H1 (cell line): ENCODE results near the gene SSNA1. TPM values are rescaled to one million over a fixed set of nuclear protein-coding genes. Genes with fewer than 3 reads are reported as not detected.

Source experiments
- EZH2 ChIP-seq: fragments of 200-600 bp; sonication (generic); IDR thresholded peaks from 2 replicates; pipeline ENCODE4 v1.7.1; 2012; ENCODE audit warnings: low read depth, mild to moderate bottlenecking, moderate library complexity, low read length, inconsistent platforms; ENCODE audit not compliant: severe bottlenecking
- GABPA ChIP-seq: IDR thresholded peaks from 2 replicates; pipeline ENCODE4 v1.6.1; 2011; ENCODE audit warnings: mild to moderate bottlenecking, low read length, moderate library complexity, borderline replicate concordance; ENCODE audit not compliant: insufficient read depth
- JUN ChIP-seq: IDR thresholded peaks from 2 replicates; pipeline ENCODE4 v1.6.1; 2011; ENCODE audit warnings: low read depth, mild to moderate bottlenecking, improper control_type of control experiment, low read length
- MAFK ChIP-seq: IDR thresholded peaks from 2 replicates; pipeline ENCODE4 v1.6.1; 2012; ENCODE audit warnings: low read depth, mild to moderate bottlenecking, improper control_type of control experiment, low read length
- MAX ChIP-seq: IDR thresholded peaks from 2 replicates; pipeline ENCODE4 v1.6.1; 2012; ENCODE audit warnings: inconsistent platforms
- POLR2A ChIP-seq, 2 experiments: IDR thresholded peaks; 1 replicate in 1 of 2; 2 replicates in 1 of 2; pipeline ENCODE4 v1.6.1; 2011; ENCODE audit warnings: low read depth in 2 of 2, low read length in 2 of 2, mild to moderate bottlenecking in 2 of 2; ENCODE audit errors: control extremely low read depth in 1 of 2
- RFX5 ChIP-seq: IDR thresholded peaks from 2 replicates; pipeline ENCODE4 v1.6.1; 2011; ENCODE audit warnings: low read depth, low read length, improper control_type of control experiment, borderline replicate concordance
- SP2 ChIP-seq: IDR thresholded peaks from 2 replicates; pipeline ENCODE4 v1.6.1; 2012; ENCODE audit warnings: mild to moderate bottlenecking, low read length, inconsistent platforms
- TAF1 ChIP-seq: IDR thresholded peaks from 2 replicates; pipeline ENCODE4 v1.6.1; 2011; ENCODE audit warnings: mild to moderate bottlenecking, low read depth, low read length
- TEAD4 ChIP-seq: IDR thresholded peaks from 2 replicates; pipeline ENCODE4 v1.6.1; 2012; ENCODE audit warnings: low read depth, low read length, inconsistent platforms, mixed read lengths
- YY1 ChIP-seq: IDR thresholded peaks from 2 replicates; pipeline ENCODE4 v1.6.1; 2011; ENCODE audit warnings: low read depth, mild to moderate bottlenecking, low read length
- polyA plus RNA-seq, 7 experiments: library from polyadenylated mRNA; depleted of rRNA in 3 of 7; stranded (reverse) in 5 of 7; unstranded in 2 of 7; fragments of >200 nt in 5 of 7; fragments of 200-250 nt in 2 of 7; gene quantifications; 1 replicate in 5 of 7; 2 replicates in 1 of 7; 4 replicates in 1 of 7; pipeline versions ENCODE4 v1.2.1 to v1.2.3, GENCODE V29; 2011 to 2013; ENCODE audit warnings: missing spikeins in 2 of 7, mixed read lengths in 2 of 7
- total RNA-seq: library from RNA; stranded (reverse); fragmentation: NEBNext Ultra II Directional; extraction: Animal tissue kit (Norgen Biotek cat#: 25700); gene quantifications from 2 replicates; pipeline ENCODE4 v1.2.1, GENCODE V29; 2021
- TF ChIP-seq, protein P1 (sequence below): IDR thresholded peaks from 2 replicates; pipeline ENCODE4 v1.6.1; 2012; ENCODE audit warnings: inconsistent platforms

The SSNA1 gene
- total and polyA plus RNA-seq, 2 of the 8 experiments (the other 6 are each of a cell fraction or from before 2014, with no cell fraction given): 87.3 to 157 TPM

DNA sequence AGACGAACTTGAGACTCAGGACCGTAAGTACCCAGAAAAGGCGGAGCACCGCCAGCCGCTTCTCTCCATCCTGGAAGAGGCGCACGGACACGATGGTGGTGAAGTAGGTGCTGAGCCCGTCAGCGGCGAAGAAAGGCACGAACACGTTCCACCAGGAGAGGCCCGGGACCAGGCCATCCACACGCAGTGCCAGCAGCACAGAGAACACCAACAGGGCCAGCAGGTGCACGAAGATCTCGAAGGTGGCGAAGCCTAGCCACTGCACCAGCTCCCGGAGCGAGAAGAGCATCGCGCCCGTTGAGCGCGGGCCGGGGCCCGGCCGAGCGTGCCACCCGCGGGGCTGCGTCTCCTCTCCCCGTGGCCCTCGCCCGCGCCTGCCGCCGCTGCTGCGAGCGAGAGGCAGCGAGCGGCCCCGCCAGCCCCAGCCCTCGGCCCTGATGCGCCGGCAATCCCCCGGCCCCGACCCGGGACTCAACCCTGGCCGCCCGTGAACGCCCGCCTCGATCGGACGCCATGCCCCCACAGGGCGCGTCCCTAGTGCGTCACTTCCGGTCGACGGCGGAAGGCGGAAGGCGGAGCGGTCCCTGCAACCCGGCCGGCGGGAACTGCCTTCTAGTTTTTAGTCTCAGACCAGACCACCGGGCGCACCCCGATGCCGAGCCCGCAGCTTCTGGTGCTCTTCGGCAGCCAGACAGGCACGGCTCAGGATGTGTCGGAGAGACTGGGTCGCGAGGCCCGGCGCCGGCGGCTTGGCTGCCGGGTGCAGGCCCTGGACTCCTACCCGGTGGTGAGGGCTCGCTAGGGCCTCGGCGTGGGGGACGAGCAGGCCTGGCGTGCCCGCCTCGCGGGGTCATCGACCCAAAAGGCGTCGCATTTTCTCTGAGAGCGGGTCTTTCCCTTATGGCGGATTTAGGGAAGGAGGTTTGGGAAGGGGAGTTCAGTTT, 16.9 kb downstream of the SSNA1 start, which contains the start of the genes NDOR1 and TMEM203 (continued):
- TF ChIP-seq TEAD4 (no peak), MAX (peak; percentile 73), EZH2 (no peak), TAF1 (peak; percentile 94), SP2 (no peak), GABPA (peak; percentile 96), MAFK (no peak), RFX5 (no peak), POLR2A (IDR thresholded peaks at IDR 0.05; ENCODE audit: control extremely low read depth in 1 of 2, low read depth in 2 of 2, low read length in 2 of 2) (peak in 1 of 2 experiments; percentile 94; a peak in 2 of 3 replicates), JUN (no peak), YY1 (peak; percentile 94)
- TF ChIP-seq, protein P1, sequence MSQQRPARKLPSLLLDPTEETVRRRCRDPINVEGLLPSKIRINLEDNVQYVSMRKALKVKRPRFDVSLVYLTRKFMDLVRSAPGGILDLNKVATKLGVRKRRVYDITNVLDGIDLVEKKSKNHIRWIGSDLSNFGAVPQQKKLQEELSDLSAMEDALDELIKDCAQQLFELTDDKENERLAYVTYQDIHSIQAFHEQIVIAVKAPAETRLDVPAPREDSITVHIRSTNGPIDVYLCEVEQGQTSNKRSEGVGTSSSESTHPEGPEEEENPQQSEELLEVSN: peak; percentile 47; the same call in 1 of the 2 replicates
